Neutrophil (primary cell): ENCODE measurements around the gene RAD51C.
A peak's percentile ranks its signal among the peaks of the same experiment; 100 is the strongest.

ENCODE experiments used
- H3K27ac ChIP-seq: fragments of 200-600 bp; sonication (generic); 2 replicates; pipeline ENCODE4 v1.5.1; 2016; ENCODE audit warnings: mild to moderate bottlenecking, moderate library complexity
- H3K27me3 ChIP-seq: fragments of 200-600 bp; sonication (generic); 2 replicates; pipeline ENCODE4 v1.6.0; 2016; ENCODE audit warnings: mild to moderate bottlenecking
- H3K36me3 ChIP-seq: fragments of 200-600 bp; sonication (generic); 2 replicates; pipeline ENCODE4 v1.5.1; 2017
- H3K4me1 ChIP-seq, 2 experiments: fragments of 200-600 bp in 1 of 2; sonication (generic) in 1 of 2; 1 replicate in 1 of 2; 2 replicates in 1 of 2; pipeline versions ENCODE4 v1.5.1 to v1.6.1; 2013 to 2016; ENCODE audit warnings: low read depth in 1 of 2, low read length in 1 of 2, mild to moderate bottlenecking in 1 of 2, moderate library complexity in 1 of 2; ENCODE audit not compliant: control insufficient read depth in 1 of 2, insufficient read depth in 1 of 2
- H3K4me3 ChIP-seq, 2 experiments: fragments of 200-600 bp in 1 of 2; sonication (generic) in 1 of 2; 1 replicate in 1 of 2; 2 replicates in 1 of 2; pipeline ENCODE4 v1.5.1; 2013 to 2016; ENCODE audit warnings: low read depth in 1 of 2, low read length in 1 of 2, mild to moderate bottlenecking in 1 of 2, moderate library complexity in 1 of 2
- H3K9me3 ChIP-seq: fragments of 200-600 bp; sonication (generic); 2 replicates; pipeline ENCODE4 v1.5.1; 2016
- TF ChIP-seq, protein P1 (sequence below): fragments of 200-600 bp; sonication (generic); IDR thresholded peaks from 2 replicates; pipeline ENCODE4 v1.5.1; 2016; ENCODE audit warnings: antibody characterized with exemption

RAD51C gene

DNA sequence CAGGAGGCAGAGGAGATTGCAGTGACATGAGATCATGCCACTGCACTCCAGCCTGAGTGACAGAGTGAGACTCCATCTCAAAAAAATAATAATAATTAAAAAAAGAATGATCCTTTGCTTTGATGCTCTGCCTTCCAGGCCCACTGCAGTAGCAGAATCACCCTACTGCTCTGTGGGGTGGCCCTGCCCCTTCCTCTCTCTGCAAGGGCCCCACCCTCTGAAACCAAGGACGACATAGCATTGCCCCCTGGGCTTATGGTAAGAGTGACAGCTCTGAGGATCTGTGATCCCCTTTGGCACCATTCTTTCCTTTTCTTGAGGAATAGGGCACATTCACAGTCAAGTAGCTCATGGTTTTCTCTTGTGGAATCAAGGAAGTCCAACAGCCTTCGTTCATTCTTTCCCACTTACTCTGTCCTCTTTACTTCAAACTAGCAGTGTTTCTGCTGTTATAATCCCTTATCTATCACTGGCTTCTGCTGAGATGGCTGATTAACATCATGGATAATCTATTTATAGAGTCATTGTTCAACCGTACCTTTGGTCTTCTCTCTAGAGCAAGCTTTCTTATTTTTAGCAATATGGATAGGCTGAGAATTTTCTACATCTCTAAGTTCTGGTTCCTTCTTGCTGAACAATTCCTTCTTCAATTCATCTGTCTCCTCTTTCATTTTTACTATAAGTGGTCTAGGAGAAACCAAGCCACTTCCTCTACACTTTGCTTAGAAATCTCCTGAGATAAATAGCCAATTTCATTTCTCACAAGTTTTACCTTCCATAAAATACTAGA lies 14.1 kb downstream of the RAD51C start:
- no peaks in the 10 kb centered on the region for H3K27me3 ChIP-seq
- no peaks in the 10 kb centered on the region for H3K9me3 ChIP-seq
- H3K4me3 ChIP-seq, result no peak overlapping the region
- H3K36me3 ChIP-seq, result peaks cover 15% of the 10 kb centered on the region
- no peaks in the 10 kb centered on the region for H3K4me1 ChIP-seq
- TF ChIP-seq, protein P1, sequence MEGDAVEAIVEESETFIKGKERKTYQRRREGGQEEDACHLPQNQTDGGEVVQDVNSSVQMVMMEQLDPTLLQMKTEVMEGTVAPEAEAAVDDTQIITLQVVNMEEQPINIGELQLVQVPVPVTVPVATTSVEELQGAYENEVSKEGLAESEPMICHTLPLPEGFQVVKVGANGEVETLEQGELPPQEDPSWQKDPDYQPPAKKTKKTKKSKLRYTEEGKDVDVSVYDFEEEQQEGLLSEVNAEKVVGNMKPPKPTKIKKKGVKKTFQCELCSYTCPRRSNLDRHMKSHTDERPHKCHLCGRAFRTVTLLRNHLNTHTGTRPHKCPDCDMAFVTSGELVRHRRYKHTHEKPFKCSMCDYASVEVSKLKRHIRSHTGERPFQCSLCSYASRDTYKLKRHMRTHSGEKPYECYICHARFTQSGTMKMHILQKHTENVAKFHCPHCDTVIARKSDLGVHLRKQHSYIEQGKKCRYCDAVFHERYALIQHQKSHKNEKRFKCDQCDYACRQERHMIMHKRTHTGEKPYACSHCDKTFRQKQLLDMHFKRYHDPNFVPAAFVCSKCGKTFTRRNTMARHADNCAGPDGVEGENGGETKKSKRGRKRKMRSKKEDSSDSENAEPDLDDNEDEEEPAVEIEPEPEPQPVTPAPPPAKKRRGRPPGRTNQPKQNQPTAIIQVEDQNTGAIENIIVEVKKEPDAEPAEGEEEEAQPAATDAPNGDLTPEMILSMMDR, result no peak
- no peak overlapping the region for H3K27ac ChIP-seq

DNA sequence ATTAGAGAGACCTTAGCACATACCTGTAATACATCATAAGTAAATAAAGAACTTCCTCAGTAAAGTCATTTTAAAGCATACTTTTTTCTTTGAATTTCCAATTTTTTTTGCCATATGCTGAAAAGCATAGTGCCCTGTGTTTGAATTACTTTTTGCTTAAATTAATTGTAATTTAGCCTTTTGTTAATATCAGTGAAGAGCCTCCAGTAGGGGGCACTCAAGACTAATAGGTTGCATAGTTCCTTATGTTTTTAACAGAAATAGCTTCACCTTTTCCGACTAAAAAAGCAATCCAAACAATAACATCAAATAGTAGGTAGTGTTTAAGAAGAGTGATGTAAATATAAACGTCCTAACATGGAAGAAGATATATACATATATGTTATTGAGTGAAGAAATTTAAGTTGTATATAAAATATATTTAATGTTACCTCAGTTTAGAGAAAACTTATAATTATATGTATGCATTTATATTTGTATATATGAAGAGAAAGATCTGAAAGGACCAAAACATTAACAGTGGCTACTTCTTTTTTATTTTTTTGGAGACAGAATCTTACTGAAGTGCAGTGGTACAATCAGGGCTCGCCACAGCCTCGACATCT lies 18.6 kb downstream of the RAD51C start:
- no peaks in the 10 kb centered on the region for H3K9me3 ChIP-seq
- peaks cover 4 to 6% of the 10 kb centered on the region in 2 experiments for H3K4me1 ChIP-seq
- TF ChIP-seq, protein P1, result peak; percentile 60
- H3K4me3 ChIP-seq, result no peak overlapping the region
- peaks cover under 1% of the 10 kb centered on the region for H3K36me3 ChIP-seq
- H3K27ac ChIP-seq, result no peak overlapping the region
- no peaks in the 10 kb centered on the region for H3K27me3 ChIP-seq

DNA sequence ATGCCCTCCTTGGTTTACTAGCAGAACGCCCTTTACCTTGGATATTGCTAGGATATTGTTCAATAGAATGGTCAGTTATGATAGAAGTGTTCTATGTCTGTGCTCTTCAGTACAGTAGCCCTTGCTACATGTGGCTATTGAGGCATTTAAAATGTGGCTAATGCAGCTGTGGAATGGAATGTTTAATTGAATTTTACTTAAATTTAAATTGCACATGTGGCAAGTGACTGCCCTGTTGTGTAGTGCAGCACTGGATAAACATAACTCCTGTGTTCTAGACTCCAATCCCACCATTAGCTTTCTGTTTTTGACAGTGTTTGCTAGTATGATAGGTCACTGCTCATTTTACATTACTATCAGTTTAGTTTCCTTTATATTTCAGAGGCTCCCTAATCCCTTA lies 29.9 kb downstream of the RAD51C start:
- H3K9me3 ChIP-seq, result no peaks in the 10 kb centered on the region
- H3K4me3 ChIP-seq, result no peak overlapping the region
- H3K36me3 ChIP-seq, result peaks cover 36% of the 10 kb centered on the region
- H3K4me1 ChIP-seq, result no peaks in the 10 kb centered on the region
- no peaks in the 10 kb centered on the region for H3K27me3 ChIP-seq
- no peak overlapping the region for H3K27ac ChIP-seq
- TF ChIP-seq, protein P1, result no peak

DNA sequence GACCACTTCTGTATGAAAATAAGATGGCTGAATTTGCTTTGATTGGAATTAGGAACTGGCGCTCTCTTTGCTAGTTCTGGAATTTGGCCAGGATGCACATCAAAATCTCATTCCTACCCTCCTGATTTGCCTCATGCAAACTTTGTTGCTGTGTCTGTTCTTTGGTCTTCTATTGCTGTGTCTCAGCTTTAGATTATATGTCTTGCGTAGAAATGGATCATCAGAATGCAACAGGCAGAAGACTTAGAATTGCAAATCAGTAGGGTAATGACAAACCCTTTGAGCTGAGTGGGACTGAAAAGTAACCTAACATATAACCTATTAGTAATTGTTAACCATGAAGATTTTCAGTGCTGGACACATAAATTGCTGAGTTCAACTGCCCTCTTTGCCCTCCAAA lies 30.3 kb downstream of the RAD51C start:
- TF ChIP-seq, protein P1, result no peak
- Histone ChIP-seq H3K4me1 (no peaks in the 10 kb centered on the region), H3K36me3 (peaks cover 36% of the 10 kb centered on the region), H3K27ac (no peak overlapping the region), H3K4me3 (no peak overlapping the region), H3K9me3 (no peaks in the 10 kb centered on the region), H3K27me3 (no peaks in the 10 kb centered on the region)

DNA sequence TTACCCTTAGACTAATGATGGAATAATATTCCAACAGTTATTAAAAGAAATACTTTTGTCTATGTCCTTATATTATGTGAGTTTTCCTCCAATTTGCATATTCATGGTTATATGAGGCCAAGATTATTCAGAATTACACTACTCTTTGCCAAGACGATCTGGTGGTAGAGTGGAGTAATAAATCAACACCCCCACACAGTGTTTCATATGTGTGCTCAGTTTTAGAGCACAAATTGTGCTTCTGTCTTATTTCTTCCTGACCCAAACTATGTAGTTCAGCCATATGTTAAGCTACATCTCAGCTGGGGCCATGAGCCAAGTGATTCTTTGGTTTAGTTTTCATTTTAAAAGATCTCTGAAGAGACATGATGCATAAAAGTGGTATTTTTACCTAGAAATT lies 36.4 kb downstream of the RAD51C start:
- Histone ChIP-seq H3K27me3 (no peaks in the 10 kb centered on the region), H3K4me1 (no peaks in the 10 kb centered on the region), H3K36me3 (peaks cover 13% of the 10 kb centered on the region), H3K9me3 (no peaks in the 10 kb centered on the region), H3K4me3 (no peak overlapping the region), H3K27ac (no peak overlapping the region)
- TF ChIP-seq, protein P1, result no peak
